WI38 (cell line): Measurements from ENCODE around the gene NHSL2.

ENCODE experiments used
- H3K4me3 ChIP-seq: 2 replicates; pipeline ENCODE4 v1.5.1; 2011; ENCODE audit warnings: low read depth, mild to moderate bottlenecking, control low read depth, low read length
- TF ChIP-seq, protein P1 (sequence below): IDR thresholded peaks from 2 replicates; pipeline ENCODE4 v1.5.1; 2012; ENCODE audit warnings: low read depth, mild to moderate bottlenecking, control low read depth, low read length

Gene NHSL2

GRCh38 chrX:71927040-71927439, 16.4 kb downstream of the NHSL2 start:
- no peak overlapping the region for H3K4me3 ChIP-seq
- TF ChIP-seq, protein P1, sequence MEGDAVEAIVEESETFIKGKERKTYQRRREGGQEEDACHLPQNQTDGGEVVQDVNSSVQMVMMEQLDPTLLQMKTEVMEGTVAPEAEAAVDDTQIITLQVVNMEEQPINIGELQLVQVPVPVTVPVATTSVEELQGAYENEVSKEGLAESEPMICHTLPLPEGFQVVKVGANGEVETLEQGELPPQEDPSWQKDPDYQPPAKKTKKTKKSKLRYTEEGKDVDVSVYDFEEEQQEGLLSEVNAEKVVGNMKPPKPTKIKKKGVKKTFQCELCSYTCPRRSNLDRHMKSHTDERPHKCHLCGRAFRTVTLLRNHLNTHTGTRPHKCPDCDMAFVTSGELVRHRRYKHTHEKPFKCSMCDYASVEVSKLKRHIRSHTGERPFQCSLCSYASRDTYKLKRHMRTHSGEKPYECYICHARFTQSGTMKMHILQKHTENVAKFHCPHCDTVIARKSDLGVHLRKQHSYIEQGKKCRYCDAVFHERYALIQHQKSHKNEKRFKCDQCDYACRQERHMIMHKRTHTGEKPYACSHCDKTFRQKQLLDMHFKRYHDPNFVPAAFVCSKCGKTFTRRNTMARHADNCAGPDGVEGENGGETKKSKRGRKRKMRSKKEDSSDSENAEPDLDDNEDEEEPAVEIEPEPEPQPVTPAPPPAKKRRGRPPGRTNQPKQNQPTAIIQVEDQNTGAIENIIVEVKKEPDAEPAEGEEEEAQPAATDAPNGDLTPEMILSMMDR = no peak

DNA sequence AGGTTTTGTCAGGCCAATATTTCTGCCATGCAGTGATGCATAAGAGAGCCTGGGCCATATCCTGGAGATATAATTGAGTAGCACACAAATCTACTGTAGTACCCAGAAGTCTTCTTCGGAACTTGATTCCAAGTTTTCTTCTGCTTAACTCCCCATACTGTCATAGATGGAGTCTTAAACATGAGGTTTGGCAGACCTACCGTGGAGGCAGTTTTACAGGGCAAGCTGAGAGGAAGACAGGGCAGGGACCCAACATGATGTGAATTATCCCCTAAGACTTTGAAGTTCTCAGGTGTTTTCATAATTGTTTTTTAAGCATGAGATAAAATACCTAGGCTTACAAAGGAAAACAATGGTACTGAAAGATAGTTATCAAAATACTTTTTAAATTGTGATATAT, 18.2 kb downstream of the NHSL2 start:
- TF ChIP-seq, protein P1 = no peak
- H3K4me3 ChIP-seq = no peak overlapping the region

GRCh38 chrX:71930298-71930697, 19.7 kb downstream of the NHSL2 start:
- TF ChIP-seq, protein P1 = no peak
- no peak overlapping the region for H3K4me3 ChIP-seq

GRCh38 chrX:71935476-71935875, 24.8 kb downstream of the NHSL2 start:
- TF ChIP-seq, protein P1 = no peak
- H3K4me3 ChIP-seq = no peak overlapping the region

DNA sequence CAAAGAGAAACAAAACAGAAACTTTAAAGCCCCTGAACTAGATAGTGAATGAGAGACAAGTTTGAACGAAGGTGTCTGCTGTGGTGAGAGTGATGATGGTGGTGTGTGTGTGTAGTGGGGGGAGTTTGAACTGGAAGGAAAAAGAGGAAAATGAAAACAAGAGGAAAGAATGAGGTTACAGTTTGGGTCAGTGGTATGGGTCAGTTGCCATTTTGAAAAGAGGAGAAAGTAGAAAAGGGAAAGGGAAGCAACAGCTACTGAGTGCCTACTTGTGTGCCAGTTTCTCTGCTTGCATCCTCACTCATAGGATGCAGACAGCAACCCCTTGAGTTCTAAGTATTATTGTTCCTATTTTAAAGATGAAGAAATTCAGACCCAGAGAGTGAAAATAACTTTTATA, 26.0 kb downstream of the NHSL2 start:
- H3K4me3 ChIP-seq = no peak overlapping the region
- TF ChIP-seq, protein P1 = no peak

DNA sequence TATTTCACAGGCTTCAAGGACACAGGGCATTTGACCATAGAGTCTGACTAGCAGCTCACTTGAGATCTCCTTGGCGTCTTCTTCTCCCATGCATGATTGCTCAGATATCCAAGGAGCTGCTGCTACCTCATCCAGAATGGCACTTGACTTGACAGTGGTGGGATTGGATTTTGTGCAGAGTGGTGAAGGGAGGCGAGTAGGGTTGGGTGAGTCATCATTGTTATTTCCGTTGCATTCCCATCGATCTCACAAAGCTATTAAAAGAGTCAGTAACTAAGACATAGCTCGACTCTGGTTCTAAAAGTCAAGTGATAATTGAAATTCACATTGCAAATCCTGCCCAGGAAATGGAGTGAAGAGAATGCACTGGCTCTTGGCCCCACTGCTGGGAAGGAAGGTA, 27.7 kb downstream of the NHSL2 start:
- H3K4me3 ChIP-seq = no peak overlapping the region
- TF ChIP-seq, protein P1 = no peak

GRCh38 chrX:71941145-71941544, 30.5 kb downstream of the NHSL2 start:
- TF ChIP-seq, protein P1 = no peak
- no peak overlapping the region for H3K4me3 ChIP-seq
